Measurements from ENCODE around the gene ZNF396.

ZNF396 gene

GRCh38 chr18:35397976-35398375, 20.8 kb upstream of the ZNF396 start:
- H3K27ac ChIP-seq, result no peak overlapping the region
- no peak for TF ChIP-seq CTCF (conservative IDR thresholded peaks at IDR 0.05)

- no peak for TF ChIP-seq CTCF (conservative IDR thresholded peaks at IDR 0.05)
- no peak overlapping the region for H3K27ac ChIP-seq
Measured at GRCh38 chr18:35393716-35394115, 16.6 kb upstream of the ZNF396 start.

GRCh38 chr18:35392375-35392774, 15.2 kb upstream of the ZNF396 start:
- no peak for TF ChIP-seq CTCF (conservative IDR thresholded peaks at IDR 0.05)

GRCh38 chr18:35390951-35391700, 14.0 kb upstream of the ZNF396 start:
- no peak for TF ChIP-seq CTCF (conservative IDR thresholded peaks at IDR 0.05)
- no peak overlapping the region for H3K27ac ChIP-seq

More at GRCh38 chr18:35392375-35392774, 15.2 kb upstream of the ZNF396 start:
- H3K27ac ChIP-seq, result no peak overlapping the region

GRCh38 chr18:35389095-35389618, 12.0 kb upstream of the ZNF396 start:
- no peak for TF ChIP-seq CTCF (conservative IDR thresholded peaks at IDR 0.05)
- no peak overlapping the region for H3K27ac ChIP-seq

- no peak overlapping the region for H3K27ac ChIP-seq
Measured at GRCh38 chr18:35387152-35387571, 10.0 kb upstream of the ZNF396 start.

More at GRCh38 chr18:35387152-35387571, 10.0 kb upstream of the ZNF396 start:
- TF ChIP-seq CTCF (conservative IDR thresholded peaks at IDR 0.05), result no peak
